HCT116 (cell line): Measurements from ENCODE around the gene NEDD4L.

ENCODE experiments used
- ATF3 ChIP-seq: IDR thresholded peaks from 2 replicates; pipeline ENCODE4 v1.6.1; 2012
- CTCF ChIP-seq, 3 experiments: fragments of 200-600 bp in 1 of 3; sonication (generic) in 1 of 3; IDR thresholded peaks in 2 of 3; conservative IDR thresholded peaks in 1 of 3; 2 replicates each; pipeline ENCODE4 v1.5.1; 2012 to 2017; ENCODE audit warnings: low read depth in 2 of 3, low read length in 2 of 3, antibody characterized with exemption in 1 of 3, borderline replicate concordance in 1 of 3, control low read depth in 1 of 3, mild to moderate bottlenecking in 1 of 3, mixed read lengths in 1 of 3, mixed run types in 1 of 3, moderate library complexity in 1 of 3; ENCODE audit not compliant: insufficient read depth in 1 of 3
- EGR1 ChIP-seq: IDR thresholded peaks from 2 replicates; pipeline ENCODE4 v1.6.1; 2012; ENCODE audit warnings: low read depth
- POLR2A ChIP-seq: IDR thresholded peaks from 2 replicates; pipeline ENCODE4 v1.7.0; 2011; ENCODE audit warnings: borderline replicate concordance; ENCODE audit not compliant: insufficient read depth, insufficient read length; ENCODE audit errors: extremely low read depth
- POLR2AphosphoS5 ChIP-seq: IDR thresholded peaks from 2 replicates; pipeline ENCODE4 v1.6.1; 2011; ENCODE audit warnings: mild to moderate bottlenecking, low read depth, low read length, moderate library complexity
- RAD21 ChIP-seq: IDR thresholded peaks from 2 replicates; pipeline ENCODE4 v1.6.1; 2012; ENCODE audit warnings: low read depth, mild to moderate bottlenecking
- REST ChIP-seq: IDR thresholded peaks from 2 replicates; pipeline ENCODE4 v1.6.1; 2012; ENCODE audit warnings: low read depth
- SRF ChIP-seq: IDR thresholded peaks from 2 replicates; pipeline ENCODE4 v1.6.1; 2012; ENCODE audit warnings: low read depth

- TF ChIP-seq CTCF (IDR thresholded peaks at IDR 0.05 in 2 of 3, conservative IDR thresholded peaks at IDR 0.05 in 1 of 3; ENCODE audit: borderline replicate concordance in 1 of 3, insufficient read depth in 1 of 3, low read depth in 2 of 3, low read length in 2 of 3), result no peak
- TF ChIP-seq SRF, result no peak
- no peak for TF ChIP-seq ATF3
- TF ChIP-seq POLR2AphosphoS5, result no peak
- no peak for TF ChIP-seq RAD21
- no peak for TF ChIP-seq EGR1
- TF ChIP-seq REST, result no peak
- no peak for TF ChIP-seq POLR2A
Measured at GRCh38 chr18:58280191-58280590, 236.2 kb downstream of the NEDD4L start.
